ENCODE data around the gene LNX1.

The LNX1 gene

GRCh38 chr4:53596901-53597300 is 5.6 kb upstream of the LNX1 start:
- Mint-ChIP-seq H3K27me3 (peaks cover 47% of the 10 kb centered on the region), H3K4me1 (peaks cover under 1% of the 10 kb centered on the region), H3K4me3 (no peak overlapping the region), H3K36me3 (ENCODE audit: insufficient read depth) (no peaks in the 10 kb centered on the region), H3K27ac (ENCODE audit: low read depth) (no peak overlapping the region), H3K9me3 (no peaks in the 10 kb centered on the region)
- DNase-seq (ENCODE audit: low spot score in 2 of 2) = no peak
- no peak for ATAC-seq (replicated peaks; ENCODE audit: extremely low read depth, poor library complexity, severe bottlenecking)

- H3K4me3 Mint-ChIP-seq = no peak overlapping the region
- H3K27me3 Mint-ChIP-seq = peaks cover 52% of the 10 kb centered on the region
- no peaks in the 10 kb centered on the region for H3K9me3 Mint-ChIP-seq
- H3K27ac Mint-ChIP-seq (ENCODE audit: low read depth) = no peak overlapping the region
- no peaks in the 10 kb centered on the region for H3K36me3 Mint-ChIP-seq (ENCODE audit: insufficient read depth)
- DNase-seq (ENCODE audit: low spot score in 2 of 2) (no peak), ATAC-seq (replicated peaks; ENCODE audit: extremely low read depth, poor library complexity, severe bottlenecking) (no peak)
- peaks cover 11% of the 10 kb centered on the region for H3K4me1 Mint-ChIP-seq
Measured at GRCh38 chr4:53595834-53596233, 4.5 kb upstream of the LNX1 start.

GRCh38 chr4:53595204-53595603 is 3.9 kb upstream of the LNX1 start:
- H3K4me3 Mint-ChIP-seq = no peak overlapping the region
- H3K9me3 Mint-ChIP-seq = no peaks in the 10 kb centered on the region
- ATAC-seq (replicated peaks; ENCODE audit: extremely low read depth, poor library complexity, severe bottlenecking) (no peak), DNase-seq (ENCODE audit: low spot score in 2 of 2) (no peak)
- no peaks in the 10 kb centered on the region for H3K36me3 Mint-ChIP-seq (ENCODE audit: insufficient read depth)
- peaks cover 59% of the 10 kb centered on the region for H3K27me3 Mint-ChIP-seq
- H3K4me1 Mint-ChIP-seq = peaks cover 11% of the 10 kb centered on the region
- H3K27ac Mint-ChIP-seq (ENCODE audit: low read depth) = no peak overlapping the region

- H3K9me3 Mint-ChIP-seq = no peaks in the 10 kb centered on the region
- peaks cover 11% of the 10 kb centered on the region for H3K4me1 Mint-ChIP-seq
- H3K27me3 Mint-ChIP-seq = peaks cover 73% of the 10 kb centered on the region
- H3K36me3 Mint-ChIP-seq (ENCODE audit: insufficient read depth) = no peaks in the 10 kb centered on the region
- no peak overlapping the region for H3K4me3 Mint-ChIP-seq
- ATAC-seq (replicated peaks; ENCODE audit: extremely low read depth, poor library complexity, severe bottlenecking) = no peak
- H3K27ac Mint-ChIP-seq (ENCODE audit: low read depth) = no peak overlapping the region
- DNase-seq (ENCODE audit: low spot score in 2 of 2) = no peak
Measured at GRCh38 chr4:53593765-53594164, 2.5 kb upstream of the LNX1 start.

GRCh38 chr4:53592686-53593501 is 1.6 kb upstream of the LNX1 start:
- Mint-ChIP-seq H3K4me1 (peaks cover 11% of the 10 kb centered on the region), H3K4me3 (no peak overlapping the region), H3K36me3 (ENCODE audit: insufficient read depth) (no peaks in the 10 kb centered on the region), H3K27me3 (peaks cover 81% of the 10 kb centered on the region), H3K9me3 (no peaks in the 10 kb centered on the region), H3K27ac (ENCODE audit: low read depth) (no peak overlapping the region)
- DNase-seq (ENCODE audit: low spot score in 2 of 2) = no peak
- ATAC-seq (replicated peaks; ENCODE audit: extremely low read depth, poor library complexity, severe bottlenecking) = no peak

GRCh38 chr4:53592122-53592521 is 836 bp upstream of the LNX1 start:
- H3K9me3 Mint-ChIP-seq = no peaks in the 10 kb centered on the region
- peak overlapping the region; percentile 27 for H3K4me3 Mint-ChIP-seq
- peaks cover 80% of the 10 kb centered on the region for H3K27me3 Mint-ChIP-seq
- H3K27ac Mint-ChIP-seq (ENCODE audit: low read depth) = no peak overlapping the region
- ATAC-seq (replicated peaks; ENCODE audit: extremely low read depth, poor library complexity, severe bottlenecking) = no peak
- peaks cover 11% of the 10 kb centered on the region for H3K4me1 Mint-ChIP-seq
- no peaks in the 10 kb centered on the region for H3K36me3 Mint-ChIP-seq (ENCODE audit: insufficient read depth)
- DNase-seq (ENCODE audit: low spot score in 2 of 2) = no peak

GRCh38 chr4:53590187-53590586 is 1.1 kb downstream of the LNX1 start:
- DNase-seq (ENCODE audit: low spot score in 2 of 2) = no peak
- H3K27me3 Mint-ChIP-seq = peaks cover 72% of the 10 kb centered on the region
- peaks cover 11% of the 10 kb centered on the region for H3K4me1 Mint-ChIP-seq
- H3K27ac Mint-ChIP-seq (ENCODE audit: low read depth) = no peak overlapping the region
- no peak for ATAC-seq (replicated peaks; ENCODE audit: extremely low read depth, poor library complexity, severe bottlenecking)
- H3K9me3 Mint-ChIP-seq = no peaks in the 10 kb centered on the region
- no peak overlapping the region for H3K4me3 Mint-ChIP-seq
- no peaks in the 10 kb centered on the region for H3K36me3 Mint-ChIP-seq (ENCODE audit: insufficient read depth)

- ATAC-seq (replicated peaks; ENCODE audit: extremely low read depth, poor library complexity, severe bottlenecking) = no peak
- peaks cover 65% of the 10 kb centered on the region for H3K27me3 Mint-ChIP-seq
- no peaks in the 10 kb centered on the region for H3K9me3 Mint-ChIP-seq
- H3K4me3 Mint-ChIP-seq = no peak overlapping the region
- H3K27ac Mint-ChIP-seq (ENCODE audit: low read depth) = no peak overlapping the region
- H3K4me1 Mint-ChIP-seq = peaks cover 11% of the 10 kb centered on the region
- no peak for DNase-seq (ENCODE audit: low spot score in 2 of 2)
- H3K36me3 Mint-ChIP-seq (ENCODE audit: insufficient read depth) = no peaks in the 10 kb centered on the region
Measured at GRCh38 chr4:53589511-53589910, 1.8 kb downstream of the LNX1 start.

- no peaks in the 10 kb centered on the region for H3K36me3 Mint-ChIP-seq (ENCODE audit: insufficient read depth)
- no peak overlapping the region for H3K4me3 Mint-ChIP-seq
- no peaks in the 10 kb centered on the region for H3K9me3 Mint-ChIP-seq
- peaks cover 11% of the 10 kb centered on the region for H3K4me1 Mint-ChIP-seq
- H3K27me3 Mint-ChIP-seq = peaks cover 49% of the 10 kb centered on the region
- DNase-seq (ENCODE audit: low spot score in 2 of 2) (no peak), ATAC-seq (replicated peaks; ENCODE audit: extremely low read depth, poor library complexity, severe bottlenecking) (no peak)
- no peak overlapping the region for H3K27ac Mint-ChIP-seq (ENCODE audit: low read depth)
Measured at GRCh38 chr4:53587135-53587534, 4.2 kb downstream of the LNX1 start.

- Mint-ChIP-seq H3K27ac (ENCODE audit: low read depth) (no peak overlapping the region), H3K27me3 (peaks cover 40% of the 10 kb centered on the region), H3K4me1 (peaks cover 4% of the 10 kb centered on the region), H3K4me3 (no peak overlapping the region), H3K36me3 (ENCODE audit: insufficient read depth) (no peaks in the 10 kb centered on the region), H3K9me3 (no peaks in the 10 kb centered on the region)
- no peak for ATAC-seq (replicated peaks; ENCODE audit: extremely low read depth, poor library complexity, severe bottlenecking)
- DNase-seq (ENCODE audit: low spot score in 2 of 2) = no peak
Measured at GRCh38 chr4:53586121-53586816, 5.0 kb downstream of the LNX1 start.

- no peak for ATAC-seq (replicated peaks; ENCODE audit: extremely low read depth, poor library complexity, severe bottlenecking)
- peaks cover 24% of the 10 kb centered on the region for H3K27me3 Mint-ChIP-seq
- H3K9me3 Mint-ChIP-seq = no peaks in the 10 kb centered on the region
- no peaks in the 10 kb centered on the region for H3K36me3 Mint-ChIP-seq (ENCODE audit: insufficient read depth)
- no peaks in the 10 kb centered on the region for H3K4me1 Mint-ChIP-seq
- H3K27ac Mint-ChIP-seq (ENCODE audit: low read depth) = no peak overlapping the region
- no peak for DNase-seq (ENCODE audit: low spot score in 2 of 2)
- no peak overlapping the region for H3K4me3 Mint-ChIP-seq
Measured at GRCh38 chr4:53584658-53585057, 6.6 kb downstream of the LNX1 start.

GRCh38 chr4:53583513-53583912 is 7.8 kb downstream of the LNX1 start:
- H3K4me1 Mint-ChIP-seq = no peaks in the 10 kb centered on the region
- H3K36me3 Mint-ChIP-seq (ENCODE audit: insufficient read depth) = no peaks in the 10 kb centered on the region
- ATAC-seq (replicated peaks; ENCODE audit: extremely low read depth, poor library complexity, severe bottlenecking) (no peak), DNase-seq (ENCODE audit: low spot score in 2 of 2) (no peak)
- H3K9me3 Mint-ChIP-seq = no peaks in the 10 kb centered on the region
- peaks cover 13% of the 10 kb centered on the region for H3K27me3 Mint-ChIP-seq
- H3K27ac Mint-ChIP-seq (ENCODE audit: low read depth) = no peak overlapping the region
- H3K4me3 Mint-ChIP-seq = no peak overlapping the region

GRCh38 chr4:53582194-53582593 is 9.1 kb downstream of the LNX1 start:
- ATAC-seq (replicated peaks; ENCODE audit: extremely low read depth, poor library complexity, severe bottlenecking) = no peak
- no peak for DNase-seq (ENCODE audit: low spot score in 2 of 2)
- Mint-ChIP-seq H3K4me3 (no peak overlapping the region), H3K9me3 (no peaks in the 10 kb centered on the region), H3K27me3 (peaks cover 3% of the 10 kb centered on the region), H3K27ac (ENCODE audit: low read depth) (no peak overlapping the region), H3K36me3 (ENCODE audit: insufficient read depth) (no peaks in the 10 kb centered on the region), H3K4me1 (no peaks in the 10 kb centered on the region)
